HEK293T (cell line): ENCODE data around the gene SBNO2.

Experiments
- BHLHE40 ChIP-seq: fragments of 450-650 bp; IDR thresholded peaks from 2 replicates; pipeline ENCODE4 v1.6.1; 2016; ENCODE audit warnings: mild to moderate bottlenecking, moderate library complexity, borderline replicate concordance
- FOXA1 ChIP-seq: fragments of 450-650 bp; IDR thresholded peaks from 2 replicates; pipeline ENCODE4 v1.6.1; 2016; ENCODE audit warnings: mild to moderate bottlenecking
- FOXM1 ChIP-seq: fragments of 450-650 bp; IDR thresholded peaks from 2 replicates; pipeline ENCODE4 v1.6.1; 2017; ENCODE audit warnings: mild to moderate bottlenecking, borderline replicate concordance
- HDGF ChIP-seq: fragments of 450-650 bp; IDR thresholded peaks from 2 replicates; pipeline ENCODE4 v1.6.1; 2017; ENCODE audit warnings: antibody characterized with exemption, borderline replicate concordance
- LEF1 ChIP-seq: fragments of 450-650 bp; IDR thresholded peaks from 2 replicates; pipeline ENCODE4 v1.6.1; 2017; ENCODE audit warnings: mild to moderate bottlenecking, borderline replicate concordance
- NFRKB ChIP-seq: fragments of 450-650 bp; IDR thresholded peaks from 2 replicates; pipeline ENCODE4 v1.6.1; 2016; ENCODE audit warnings: mild to moderate bottlenecking, moderate library complexity
- SP1 ChIP-seq: fragments of 450-650 bp; IDR thresholded peaks from 2 replicates; pipeline ENCODE4 v1.6.1; 2017
- TF ChIP-seq, protein P1 (sequence below): fragments of 450-650 bp; IDR thresholded peaks from 2 replicates; pipeline ENCODE4 v1.6.1; 2016

DNA sequence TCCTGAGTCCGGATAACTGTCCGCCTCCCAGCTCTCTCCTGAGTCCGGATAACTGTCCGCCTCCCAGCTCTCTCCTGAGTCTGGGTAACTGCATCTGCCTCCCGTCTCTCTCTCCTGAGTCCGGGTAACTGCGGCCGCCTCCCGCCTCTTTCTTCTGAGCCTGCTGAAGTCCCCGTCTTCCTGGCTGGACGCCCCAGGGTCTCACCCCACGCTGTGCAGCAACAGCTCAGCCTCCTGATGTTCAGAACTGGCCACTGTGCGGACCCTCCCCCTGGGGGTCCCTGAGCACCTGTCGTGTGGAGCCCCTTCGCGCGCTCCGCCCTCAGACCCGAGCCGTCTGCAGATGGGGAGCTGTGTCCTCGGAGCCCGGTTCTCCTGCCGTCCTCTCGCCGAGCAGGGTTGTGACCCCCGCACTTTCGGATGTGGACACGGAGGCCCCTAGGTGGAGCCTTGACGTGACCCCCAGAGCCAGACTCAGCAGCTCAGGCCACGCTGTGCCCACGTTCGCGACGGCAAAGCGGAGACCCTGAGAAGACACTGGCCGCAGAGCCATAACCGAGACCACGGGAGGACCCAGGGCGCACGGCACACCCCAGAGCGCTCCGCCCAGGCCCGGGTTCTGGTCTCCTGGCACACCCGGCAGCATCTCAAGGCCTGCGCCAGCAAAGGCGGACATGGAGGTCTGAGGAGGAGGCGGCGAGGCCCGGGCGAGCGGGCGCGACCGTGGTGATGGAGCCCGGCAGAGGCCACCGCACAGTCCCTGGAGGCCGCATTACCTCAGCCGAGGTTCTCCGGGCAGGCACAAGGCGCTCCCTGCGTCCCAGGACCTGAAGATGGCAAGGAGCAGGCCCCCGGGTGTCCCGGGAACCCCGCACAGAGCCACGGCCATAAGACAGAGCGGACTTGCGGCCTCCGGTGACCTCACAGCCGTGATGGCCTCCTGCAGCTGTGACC, 15.9 kb downstream of the SBNO2 start:
- no peak for TF ChIP-seq SP1
- TF ChIP-seq LEF1, result no peak
- no peak for TF ChIP-seq FOXA1
- TF ChIP-seq BHLHE40, result no peak
- TF ChIP-seq HDGF, result no peak
- TF ChIP-seq, protein P1, sequence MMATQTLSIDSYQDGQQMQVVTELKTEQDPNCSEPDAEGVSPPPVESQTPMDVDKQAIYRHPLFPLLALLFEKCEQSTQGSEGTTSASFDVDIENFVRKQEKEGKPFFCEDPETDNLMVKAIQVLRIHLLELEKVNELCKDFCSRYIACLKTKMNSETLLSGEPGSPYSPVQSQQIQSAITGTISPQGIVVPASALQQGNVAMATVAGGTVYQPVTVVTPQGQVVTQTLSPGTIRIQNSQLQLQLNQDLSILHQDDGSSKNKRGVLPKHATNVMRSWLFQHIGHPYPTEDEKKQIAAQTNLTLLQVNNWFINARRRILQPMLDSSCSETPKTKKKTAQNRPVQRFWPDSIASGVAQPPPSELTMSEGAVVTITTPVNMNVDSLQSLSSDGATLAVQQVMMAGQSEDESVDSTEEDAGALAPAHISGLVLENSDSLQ, result no peak
- TF ChIP-seq NFRKB, result no peak
- TF ChIP-seq FOXM1, result no peak
